G401 (cell line): Measurements from ENCODE around the gene PFDN5. TPM values are rescaled to one million over a fixed set of nuclear protein-coding genes. Genes with fewer than 3 reads are reported as not detected.
"Not testable (repeated sequence)": the region's sequence is repeated elsewhere in the genome, so short reads cannot be mapped to it uniquely, and the experiment has no call there.

ENCODE experiments used
- DNase-seq: peaks from one replicate; pipeline ENCODE4 v3.0.0-alpha.2; 2015; ENCODE audit warnings: low spot score
- in situ Hi-C: cut with HindIII; loops from 2 replicates; pipeline ENCODE4 v1.10.0; 2016; ENCODE audit warnings: low sequenced_read_pairs, mixed read lengths
- total RNA-seq: library from RNA; depleted of rRNA; stranded (reverse); fragments of >200 nt; shearing (Covaris generic); gene quantifications from 2 replicates; pipeline ENCODE4 v1.2.3, GENCODE V29; 2014

Gene PFDN5
- total RNA-seq, 1 experiment from 2014 or later, result 302 TPM

GRCh38 chr12:53324779-53325510, 29.6 kb downstream of the PFDN5 start:
- in situ Hi-C loops, result no loop called here
- peak; percentile 81 for DNase-seq

- peak; percentile 25 for DNase-seq
- in situ Hi-C loops, result no loop called here
Measured at GRCh38 chr12:53325511-53326061, 30.2 kb downstream of the PFDN5 start.

- in situ Hi-C loops, result no loop called here
Measured at GRCh38 chr12:53326460-53327185, 31.3 kb downstream of the PFDN5 start.

GRCh38 chr12:53327435-53328042, 32.2 kb downstream of the PFDN5 start:
- in situ Hi-C loops, result no loop called here
- peak; percentile 22 for DNase-seq

More at GRCh38 chr12:53326460-53327185, 31.3 kb downstream of the PFDN5 start:
- no peak for DNase-seq

GRCh38 chr12:53328043-53328435, 32.7 kb downstream of the PFDN5 start:
- in situ Hi-C loops, result no loop called here
- no peak for DNase-seq

GRCh38 chr12:53330671-53331070, 35.3 kb downstream of the PFDN5 start:
- no peak for DNase-seq
- in situ Hi-C loops, result no loop called here

- in situ Hi-C loops, DNase-seq: not testable (repeated sequence)
Measured at GRCh38 chr12:53332339-53332738, 37.0 kb downstream of the PFDN5 start.

GRCh38 chr12:53332744-53333143, 37.4 kb downstream of the PFDN5 start:
- in situ Hi-C loops, result no loop called here
- DNase-seq, result no peak

- no peak for DNase-seq
- in situ Hi-C loops, result no loop called here
Measured at GRCh38 chr12:53333289-53333688, 37.9 kb downstream of the PFDN5 start.

- in situ Hi-C loops, result no loop called here
- no peak for DNase-seq
Measured at GRCh38 chr12:53333845-53334244, 38.5 kb downstream of the PFDN5 start.

- no peak for DNase-seq
- in situ Hi-C loops, result no loop called here
Measured at GRCh38 chr12:53334822-53335221, 39.5 kb downstream of the PFDN5 start.

- DNase-seq, result no peak
- in situ Hi-C loops, result no loop called here
Measured at GRCh38 chr12:53336181-53336681, 40.9 kb downstream of the PFDN5 start, which contains the start of gene SP7. SP7 (minus strand) TSS chr12:53336354; CDS start chr12:53335646, 708 bp downstream.

GRCh38 chr12:53338017-53338416, 42.7 kb downstream of the PFDN5 start:
- in situ Hi-C loops, result no loop called here
- DNase-seq, result no peak

GRCh38 chr12:53338916-53339315, 43.6 kb downstream of the PFDN5 start:
- no peak for DNase-seq
- in situ Hi-C loops, result no loop called here

GRCh38 chr12:53340398-53340797, 45.1 kb downstream of the PFDN5 start:
- no peak for DNase-seq
- in situ Hi-C loops, result loop anchor here (5.0 kb wide), 1 partner anchor 172 kb away; no protein-coding TSS in a partner anchor

GRCh38 chr12:53343449-53343848, 48.1 kb downstream of the PFDN5 start:
- in situ Hi-C loops, result loop anchor here (5.0 kb wide), 1 partner anchor 169 kb away; no protein-coding TSS in a partner anchor

GRCh38 chr12:53343969-53344368, 48.6 kb downstream of the PFDN5 start:
- in situ Hi-C loops, result loop anchor here (5.0 kb wide), 1 partner anchor 168 kb away; no protein-coding TSS in a partner anchor
- DNase-seq, result no peak

More at GRCh38 chr12:53343449-53343848, 48.1 kb downstream of the PFDN5 start:
- DNase-seq, result no peak

- in situ Hi-C loops, result loop anchor here (5.0 kb wide), 1 partner anchor 168 kb away; no protein-coding TSS in a partner anchor
- no peak for DNase-seq
Measured at GRCh38 chr12:53344487-53344823, 49.1 kb downstream of the PFDN5 start.

- peak; percentile 44 for DNase-seq
- in situ Hi-C loops, result loop anchor here (5.0 kb wide), 1 partner anchor 167 kb away; no protein-coding TSS in a partner anchor
Measured at GRCh38 chr12:53344824-53345485, 49.6 kb downstream of the PFDN5 start.
